H1 (cell line): ENCODE measurements around the gene GPR15LG. TPM values are rescaled to one million over a fixed set of nuclear protein-coding genes. Genes with fewer than 3 reads are reported as not detected.

Experiments
- CTCF ChIA-PET: fragments of 300-600 bp; sonication (Branson Sonifier 250); formaldehyde crosslinking; loops from one replicate; lab custom pipeline; 2021; ENCODE audit not compliant: partially characterized antibody; lab: Charles Lee
- POLR2A ChIA-PET: fragments of 300-600 bp; sonication (Branson Sonifier 250); formaldehyde crosslinking; loops from one replicate; lab custom pipeline; 2021; ENCODE audit warnings: inconsistent platforms; ENCODE audit not compliant: partially characterized antibody; lab: Charles Lee
- DNase-seq, 2 experiments: peaks; one replicate each; pipeline versions ENCODE4 v3.0.0 to v3.0.0-alpha.2; 2010 to 2022; ENCODE audit warnings: low spot score in 2 of 2, low read depth in 1 of 2, mixed read lengths in 1 of 2
- FAIRE-seq: peaks from 2 replicates; lab custom pipeline; 2011; peaks lifted over from hg19 to GRCh38; lab: Jason Lieb, UNC
- H2AFZ ChIP-seq: 2 replicates; pipeline ENCODE4 v1.8.1; 2012; ENCODE audit warnings: low read length, inconsistent platforms
- H2AK5ac ChIP-seq: 2 replicates; pipeline ENCODE4 v1.6.1; 2013; ENCODE audit warnings: low read depth, low read length
- H2BK120ac ChIP-seq: replicated peaks from 2 replicates; pipeline ENCODE3; 2013; ENCODE audit warnings: low read depth, low read length, inconsistent platforms
- H2BK12ac ChIP-seq: 2 replicates; pipeline ENCODE4 v1.6.1; 2013; ENCODE audit warnings: low read depth, low read length
- H2BK15ac ChIP-seq: 2 replicates; pipeline ENCODE4 v1.6.1; 2013; ENCODE audit warnings: low read length
- H2BK20ac ChIP-seq: 2 replicates; pipeline ENCODE4 v1.6.1; 2013; ENCODE audit warnings: low read length
- H2BK5ac ChIP-seq: 2 replicates; pipeline ENCODE4 v1.6.1; 2013; ENCODE audit warnings: low read depth, low read length
- H3K14ac ChIP-seq: 2 replicates; pipeline ENCODE4 v1.6.1; 2013; ENCODE audit warnings: inconsistent platforms; ENCODE audit not compliant: insufficient read length
- H3K18ac ChIP-seq: 2 replicates; pipeline ENCODE4 v1.6.1; 2013; ENCODE audit warnings: low read length; ENCODE audit errors: extremely low read depth
- H3K23ac ChIP-seq: 2 replicates; pipeline ENCODE4 v1.6.1; 2013; ENCODE audit warnings: inconsistent platforms; ENCODE audit not compliant: insufficient read length
- H3K23me2 ChIP-seq: 2 replicates; pipeline ENCODE4 v1.6.1; 2013; ENCODE audit warnings: low read depth, low read length
- H3K27ac ChIP-seq: 2 replicates; pipeline ENCODE4 v1.6.1; 2011; ENCODE audit warnings: low read depth, low read length, inconsistent platforms
- H3K27me3 ChIP-seq, 4 experiments: replicated peaks in 1 of 4; 1 replicate in 1 of 4; 2 replicates in 3 of 4; pipeline versions ENCODE4 v1.6.1 to v1.8.1; 2011 to 2013; ENCODE audit warnings: low read length in 3 of 4, mild to moderate bottlenecking in 3 of 4, inconsistent platforms in 2 of 4, mixed read lengths in 2 of 4, moderate library complexity in 1 of 4; ENCODE audit not compliant: control insufficient read depth in 3 of 4, insufficient read depth in 3 of 4; ENCODE audit errors: extremely low read depth in 1 of 4
- H3K36me3 ChIP-seq, 4 experiments: 2 replicates each; pipeline versions ENCODE4 v1.6.1 to v1.8.1; 2011 to 2013; ENCODE audit warnings: mild to moderate bottlenecking in 4 of 4, low read length in 3 of 4, moderate library complexity in 2 of 4, control low read depth in 1 of 4, inconsistent platforms in 1 of 4; ENCODE audit not compliant: insufficient read depth in 4 of 4, control insufficient read depth in 2 of 4
- H3K4ac ChIP-seq: replicated peaks from 2 replicates; pipeline ENCODE3; 2013; ENCODE audit warnings: low read length, low read depth, mixed read lengths, inconsistent platforms; ENCODE audit not compliant: insufficient read length
- H3K4me1 ChIP-seq, 4 experiments: replicated peaks in 1 of 4; 1 replicate in 1 of 4; 2 replicates in 3 of 4; pipeline versions ENCODE4 v1.6.1 to v1.8.1; 2011 to 2013; ENCODE audit warnings: low read length in 3 of 4, inconsistent platforms in 2 of 4, mixed read lengths in 1 of 4; ENCODE audit not compliant: insufficient read depth in 4 of 4, control insufficient read depth in 3 of 4
- H3K4me2 ChIP-seq, 2 experiments: 2 replicates each; pipeline versions ENCODE4 v1.6.1 to v1.8.1; 2011 to 2013; ENCODE audit warnings: low read depth in 2 of 2, low read length in 2 of 2, control low read depth in 1 of 2, inconsistent platforms in 1 of 2, mild to moderate bottlenecking in 1 of 2; ENCODE audit not compliant: insufficient read depth in 1 of 2
- H3K4me3 ChIP-seq, 4 experiments: fragments of 200-600, 300-600 bp in 1 of 4; sonication (generic), shearing (Covaris generic), sonication (Bioruptor Twin) in 1 of 4; 2 replicates each; pipeline versions ENCODE4 v1.5.1 to v1.8.1; 2011 to 2016; ENCODE audit warnings: low read length in 4 of 4, low read depth in 3 of 4, control low read depth in 2 of 4, inconsistent platforms in 2 of 4, mild to moderate bottlenecking in 2 of 4, mixed read lengths in 1 of 4, moderate library complexity in 1 of 4; ENCODE audit not compliant: insufficient read depth in 2 of 4; ENCODE audit errors: extremely low read depth in 1 of 4
- H3K56ac ChIP-seq: replicated peaks from 2 replicates; pipeline ENCODE3; 2013; ENCODE audit warnings: low read depth, mild to moderate bottlenecking, mixed read lengths, low read length, inconsistent platforms; ENCODE audit not compliant: insufficient read length
- H3K79me1 ChIP-seq: 2 replicates; pipeline ENCODE4 v1.6.1; 2013; ENCODE audit warnings: low read depth, low read length, control low read depth
- H3K79me2 ChIP-seq, 2 experiments: 2 replicates each; pipeline versions ENCODE4 v1.6.1 to v1.8.1; 2012 to 2013; ENCODE audit warnings: low read length in 2 of 2, mild to moderate bottlenecking in 2 of 2, inconsistent platforms in 1 of 2; ENCODE audit not compliant: insufficient read depth in 2 of 2, control insufficient read depth in 1 of 2
- H3K9ac ChIP-seq, 4 experiments: replicated peaks in 1 of 4; 1 replicate in 1 of 4; 2 replicates in 3 of 4; pipeline versions ENCODE4 v1.6.1 to v1.8.1; 2011 to 2013; ENCODE audit warnings: low read depth in 3 of 4, low read length in 3 of 4, control low read depth in 2 of 4, mild to moderate bottlenecking in 2 of 4, moderate library complexity in 2 of 4, inconsistent platforms in 1 of 4; ENCODE audit errors: extremely low read depth in 1 of 4
- H3K9me3 ChIP-seq, 2 experiments: 2 replicates each; pipeline versions ENCODE4 v1.6.1 to v1.8.1; 2012 to 2013; ENCODE audit warnings: mild to moderate bottlenecking in 2 of 2, moderate library complexity in 2 of 2, control low read depth in 1 of 2, inconsistent platforms in 1 of 2, low read depth in 1 of 2, low read length in 1 of 2, mixed read lengths in 1 of 2; ENCODE audit not compliant: insufficient read depth in 2 of 2
- H4K20me1 ChIP-seq, 2 experiments: replicated peaks in 1 of 2; 2 replicates each; pipeline versions ENCODE3 to v1.8.1; 2011 to 2013; ENCODE audit warnings: inconsistent platforms in 2 of 2, low read length in 2 of 2, mild to moderate bottlenecking in 1 of 2; ENCODE audit not compliant: insufficient read depth in 2 of 2, control insufficient read depth in 1 of 2
- H4K5ac ChIP-seq: 2 replicates; pipeline ENCODE4 v1.6.1; 2013; ENCODE audit warnings: low read length, low read depth, mixed read lengths, inconsistent platforms; ENCODE audit not compliant: insufficient read length
- H4K8ac ChIP-seq: 2 replicates; pipeline ENCODE4 v1.8.0; 2013; ENCODE audit warnings: mild to moderate bottlenecking, moderate library complexity, low read length, inconsistent platforms; ENCODE audit not compliant: insufficient read depth; ENCODE audit errors: extremely low read depth
- H4K91ac ChIP-seq: replicated peaks from 2 replicates; pipeline ENCODE3; 2013; ENCODE audit warnings: low read length, mixed read lengths, inconsistent platforms; ENCODE audit not compliant: insufficient read length
- BACH1 ChIP-seq: IDR thresholded peaks from 2 replicates; pipeline ENCODE4 v1.6.1; 2012; ENCODE audit warnings: low read length, improper control_type of control experiment
- CHD1 ChIP-seq: IDR thresholded peaks from 2 replicates; pipeline ENCODE4 v1.6.1; 2012; ENCODE audit warnings: low read depth, low read length, improper control_type of control experiment
- EP300 ChIP-seq, 2 experiments: IDR thresholded peaks; 1 replicate in 1 of 2; 2 replicates in 1 of 2; pipeline ENCODE4 v1.6.1; 2011 to 2012; ENCODE audit warnings: low read depth in 2 of 2, low read length in 2 of 2, mild to moderate bottlenecking in 2 of 2, borderline replicate concordance in 1 of 2, inconsistent platforms in 1 of 2, moderate library complexity in 1 of 2
- JUN ChIP-seq: IDR thresholded peaks from 2 replicates; pipeline ENCODE4 v1.6.1; 2011; ENCODE audit warnings: low read depth, mild to moderate bottlenecking, improper control_type of control experiment, low read length
- JUND ChIP-seq: IDR thresholded peaks from 2 replicates; pipeline ENCODE4 v1.6.1; 2011; ENCODE audit warnings: mild to moderate bottlenecking, improper control_type of control experiment, low read length
- KDM5A ChIP-seq: fragments of 200-600 bp; IDR thresholded peaks from 2 replicates; pipeline ENCODE4 v1.7.1; 2012; ENCODE audit warnings: mild to moderate bottlenecking, low read length, inconsistent platforms, mixed read lengths
- MAX ChIP-seq: IDR thresholded peaks from 2 replicates; pipeline ENCODE4 v1.6.1; 2012; ENCODE audit warnings: inconsistent platforms
- NRF1 ChIP-seq: IDR thresholded peaks from 2 replicates; pipeline ENCODE4 v1.6.1; 2011; ENCODE audit warnings: mild to moderate bottlenecking, low read depth, low read length, improper control_type of control experiment
- POLR2AphosphoS5 ChIP-seq: IDR thresholded peaks from 2 replicates; pipeline ENCODE4 v1.6.1; 2011; ENCODE audit warnings: low read depth, low read length
- POU5F1 ChIP-seq: IDR thresholded peaks from 2 replicates; pipeline ENCODE4 v1.6.1; 2011; ENCODE audit warnings: low read depth, mild to moderate bottlenecking, low read length, moderate library complexity
- TAF1 ChIP-seq: IDR thresholded peaks from 2 replicates; pipeline ENCODE4 v1.6.1; 2011; ENCODE audit warnings: mild to moderate bottlenecking, low read depth, low read length
- WGBS, 2 experiments: shearing (Covaris generic) in 1 of 2; methylation state at CpG; one replicate each; pipeline versions ENCODE4 v1.1.6 to v1.1.7; 2013 to 2015; ENCODE audit warnings: low lambda C conversion rate in 2 of 2, mixed read lengths in 2 of 2, inconsistent platforms in 1 of 2, low coverage in 1 of 2, missing lambda C conversion rate in 1 of 2; ENCODE audit not compliant: insufficient replicate concordance in 2 of 2, insufficient coverage in 1 of 2, insufficient read length in 1 of 2; ENCODE audit errors: extremely low coverage in 1 of 2, missing lambda C conversion rate in 1 of 2; 5-methylcytosine and 5-hydroxymethylcytosine counted together
- polyA plus RNA-seq, 7 experiments: library from polyadenylated mRNA; depleted of rRNA in 3 of 7; stranded (reverse) in 5 of 7; unstranded in 2 of 7; fragments of >200 nt in 5 of 7; fragments of 200-250 nt in 2 of 7; gene quantifications; 1 replicate in 5 of 7; 2 replicates in 1 of 7; 4 replicates in 1 of 7; pipeline versions ENCODE4 v1.2.1 to v1.2.3, GENCODE V29; 2011 to 2013; ENCODE audit warnings: missing spikeins in 2 of 7, mixed read lengths in 2 of 7
- total RNA-seq: library from RNA; stranded (reverse); fragmentation: NEBNext Ultra II Directional; extraction: Animal tissue kit (Norgen Biotek cat#: 25700); gene quantifications from 2 replicates; pipeline ENCODE4 v1.2.1, GENCODE V29; 2021

The GPR15LG gene
- total and polyA plus RNA-seq, 2 of the 8 experiments (the other 6 are each of a cell fraction or from before 2014, with no cell fraction given) = not detected

DNA sequence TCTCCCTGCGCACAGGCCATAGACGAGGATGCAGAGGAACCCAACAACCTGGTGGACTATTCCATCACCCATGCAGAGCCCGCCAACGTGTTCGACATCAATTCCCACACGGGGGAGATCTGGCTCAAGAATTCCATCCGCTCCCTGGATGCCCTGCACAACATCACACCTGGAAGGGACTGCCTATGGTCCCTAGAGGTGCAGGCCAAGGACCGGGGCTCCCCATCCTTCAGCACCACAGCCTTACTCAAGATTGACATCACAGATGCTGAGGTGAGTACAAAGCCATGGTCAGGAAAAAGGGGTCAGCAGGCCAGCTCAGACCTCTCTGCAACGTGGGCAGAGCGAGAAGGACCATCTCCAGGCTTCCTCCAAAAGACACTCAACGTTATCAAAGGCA lies 39.5 kb downstream of the GPR15LG start:
- TF ChIP-seq BACH1 (no peak), KDM5A (no peak), JUND (no peak), POLR2AphosphoS5 (no peak), EP300 (IDR thresholded peaks at IDR 0.05; ENCODE audit: borderline replicate concordance in 1 of 2, low read depth in 2 of 2, low read length in 2 of 2) (no peak), JUN (no peak), MAX (no peak), TAF1 (no peak), CHD1 (no peak), NRF1 (no peak), POU5F1 (no peak)
- Histone ChIP-seq H4K20me1 (no peaks in the 10 kb centered on the region), H3K4me3 (no peak overlapping the region), H2BK120ac (no peak overlapping the region), H3K36me3 (no peaks in the 10 kb centered on the region), H3K23ac (no peak overlapping the region), H2BK5ac (no peak overlapping the region), H2BK20ac (no peak overlapping the region), H4K5ac (no peak overlapping the region), H2BK12ac (no peak overlapping the region), H3K56ac (no peak overlapping the region), H3K79me1 (no peaks in the 10 kb centered on the region), H4K8ac (no peak overlapping the region), H3K14ac (no peak overlapping the region), H3K4me2 (no peak overlapping the region), H3K9me3 (no peaks in the 10 kb centered on the region), H3K9ac (no peak overlapping the region), H2BK15ac (no peak overlapping the region), H3K27me3 (no peaks in the 10 kb centered on the region), H3K4ac (no peak overlapping the region), H3K23me2 (no peaks in the 10 kb centered on the region), H3K79me2 (no peaks in the 10 kb centered on the region), H4K91ac (no peak overlapping the region), H3K27ac (no peak overlapping the region), H3K4me1 (peaks cover 0 to 4% (median 0%) of the 10 kb centered on the region in 4 experiments; a peak in 1 of 7 replicates), H2AK5ac (no peak overlapping the region), H2AFZ (no peak overlapping the region), H3K18ac (no peak overlapping the region)
- WGBS, 2 experiments = 85% methylated on average over 11 of the region's 11 CpGs; no CpG with 5 or more reads in 1 of the 2 experiments
- no peak for DNase-seq
- no peak for FAIRE-seq
- CTCF ChIA-PET = interaction anchor here (0.6 to 8.8 kb wide), 17 partner anchors 9 to 324 kb away, joined by 3 to 113 read pairs (median 9); partner anchors contain the start of gene LRIT2
- POLR2A ChIA-PET = no interaction called here
